Measurements from ENCODE around the gene AUP1. TPM values are rescaled to one million over a fixed set of nuclear protein-coding genes. Genes with fewer than 3 reads are reported as not detected.

The AUP1 gene
- total RNA-seq, 1 donor from 2014 or later, result 117 TPM

DNA sequence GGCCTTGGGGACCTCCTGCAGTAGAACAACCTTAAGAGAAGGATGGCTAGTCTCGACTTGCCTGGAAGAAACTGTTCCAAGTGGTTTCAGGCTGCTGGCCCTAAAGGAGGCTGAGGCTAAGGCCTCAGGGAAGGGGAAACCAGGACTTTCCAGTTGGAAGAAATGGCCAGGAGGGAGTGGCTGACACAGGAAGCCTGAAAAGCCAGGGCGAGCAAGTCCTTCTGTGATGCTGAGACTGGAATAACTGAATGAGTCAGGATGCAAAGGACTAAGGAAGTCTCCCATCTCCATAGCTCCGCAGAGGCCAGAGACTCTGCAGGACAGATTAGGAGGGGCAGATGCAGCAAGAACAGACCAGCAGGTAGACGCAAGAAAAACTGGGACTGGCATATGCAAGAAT, 7.6 kb upstream of the AUP1 start:
- H3K4me3 Mint-ChIP-seq (ENCODE audit: unreplicated experiment), result no peak overlapping the region
- H3K4me1 Mint-ChIP-seq (ENCODE audit: unreplicated experiment), result no peaks in the 10 kb centered on the region
- peaks cover 2% of the 10 kb centered on the region for H3K36me3 Mint-ChIP-seq (ENCODE audit: low read depth, unreplicated experiment)
- no peak for DNase-seq (ENCODE audit: low spot score)
- no peak overlapping the region for H3K27ac Mint-ChIP-seq (ENCODE audit: unreplicated experiment)
- no peaks in the 10 kb centered on the region for H3K9me3 Mint-ChIP-seq (ENCODE audit: unreplicated experiment)
- TF ChIP-seq CTCF (IDR thresholded peaks at IDR 0.05; ENCODE audit: unreplicated experiment), result no peak
- H3K27me3 Mint-ChIP-seq (ENCODE audit: unreplicated experiment), result peaks cover 2% of the 10 kb centered on the region

DNA sequence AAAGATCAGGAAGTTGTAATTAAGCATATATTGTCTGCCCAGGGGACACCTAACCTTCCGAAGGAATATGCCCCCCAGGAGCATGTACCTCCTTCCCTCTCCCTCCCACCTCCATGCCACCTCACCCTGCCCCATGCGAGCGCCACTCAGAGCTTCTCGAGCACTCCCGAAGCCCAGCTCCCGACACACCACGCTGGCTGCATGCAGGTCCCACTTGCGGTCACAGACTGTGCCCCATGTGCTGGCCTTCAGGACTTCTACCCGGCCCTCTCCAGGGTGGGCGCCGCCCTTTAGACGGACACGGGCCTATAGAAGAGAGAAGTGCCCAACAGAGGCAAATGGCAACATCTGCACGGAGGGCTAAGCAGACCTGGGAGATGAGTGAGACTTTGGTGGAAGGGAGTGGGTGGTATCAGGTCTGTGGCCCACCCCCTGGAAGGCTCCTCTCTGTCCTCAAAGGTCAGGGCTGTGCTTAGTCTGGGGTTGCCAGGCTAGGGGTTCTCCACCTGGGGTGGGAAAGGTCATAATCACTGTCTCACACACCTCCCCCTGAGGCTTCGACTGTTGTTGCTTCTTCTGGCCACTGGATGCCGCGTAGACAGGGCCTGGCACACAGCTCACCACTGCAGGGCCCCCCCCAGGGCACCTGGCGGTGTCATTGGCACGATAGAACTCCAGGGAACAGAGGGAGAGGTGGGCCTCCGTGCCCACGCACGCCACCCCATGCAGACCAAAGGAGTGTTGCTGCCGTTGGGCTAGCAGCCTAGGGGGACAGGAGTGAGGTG, 6.9 kb upstream of the AUP1 start:
- Mint-ChIP-seq H3K4me1 (ENCODE audit: unreplicated experiment) (peaks cover 3% of the 10 kb centered on the region), H3K9me3 (ENCODE audit: unreplicated experiment) (no peaks in the 10 kb centered on the region), H3K27ac (ENCODE audit: unreplicated experiment) (no peak overlapping the region), H3K27me3 (ENCODE audit: unreplicated experiment) (peaks cover 2% of the 10 kb centered on the region), H3K36me3 (ENCODE audit: low read depth, unreplicated experiment) (peaks cover 9% of the 10 kb centered on the region), H3K4me3 (ENCODE audit: unreplicated experiment) (no peak overlapping the region)
- TF ChIP-seq CTCF (IDR thresholded peaks at IDR 0.05; ENCODE audit: unreplicated experiment), result no peak
- no peak for DNase-seq (ENCODE audit: low spot score)

- H3K4me1 Mint-ChIP-seq (ENCODE audit: unreplicated experiment), result peaks cover 5% of the 10 kb centered on the region
- peaks cover 2% of the 10 kb centered on the region for H3K27me3 Mint-ChIP-seq (ENCODE audit: unreplicated experiment)
- H3K36me3 Mint-ChIP-seq (ENCODE audit: low read depth, unreplicated experiment), result peaks cover 13% of the 10 kb centered on the region
Observed at GRCh38 chr2:74535440-74535965, 6.0 kb upstream of the AUP1 start.

GRCh38 chr2:74534411-74534810, 4.9 kb upstream of the AUP1 start:
- Mint-ChIP-seq H3K36me3 (ENCODE audit: low read depth, unreplicated experiment) (peaks cover 13% of the 10 kb centered on the region), H3K4me3 (ENCODE audit: unreplicated experiment) (no peak overlapping the region), H3K4me1 (ENCODE audit: unreplicated experiment) (peaks cover 5% of the 10 kb centered on the region), H3K27ac (ENCODE audit: unreplicated experiment) (no peak overlapping the region), H3K9me3 (ENCODE audit: unreplicated experiment) (no peaks in the 10 kb centered on the region), H3K27me3 (ENCODE audit: unreplicated experiment) (peaks cover 2% of the 10 kb centered on the region)
- no peak for TF ChIP-seq CTCF (IDR thresholded peaks at IDR 0.05; ENCODE audit: unreplicated experiment)
- no peak for DNase-seq (ENCODE audit: low spot score)

More at GRCh38 chr2:74535440-74535965, 6.0 kb upstream of the AUP1 start:
- no peak overlapping the region for H3K4me3 Mint-ChIP-seq (ENCODE audit: unreplicated experiment)
- no peak overlapping the region for H3K27ac Mint-ChIP-seq (ENCODE audit: unreplicated experiment)
- TF ChIP-seq CTCF (IDR thresholded peaks at IDR 0.05; ENCODE audit: unreplicated experiment), result no peak
- no peak for DNase-seq (ENCODE audit: low spot score)
- H3K9me3 Mint-ChIP-seq (ENCODE audit: unreplicated experiment), result no peaks in the 10 kb centered on the region

DNA sequence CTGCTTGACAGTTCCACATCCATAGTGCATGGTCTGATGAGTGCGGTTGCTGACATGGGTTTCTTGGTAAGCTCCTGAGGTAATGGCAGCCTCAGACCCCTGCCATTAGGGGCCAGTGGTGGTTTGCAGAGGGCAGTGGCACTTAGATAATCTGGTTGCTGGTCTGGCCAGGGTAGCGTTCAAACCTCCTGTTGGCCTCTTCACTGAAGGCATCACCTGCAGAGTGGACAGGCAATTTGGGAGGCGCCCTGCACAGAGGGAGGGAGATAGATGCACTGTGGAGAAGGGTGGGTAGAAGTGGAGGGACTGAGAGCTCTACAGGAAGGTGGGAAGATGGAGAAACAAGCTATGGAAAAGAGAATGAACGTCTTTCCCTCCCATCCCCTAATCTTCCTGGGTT, 4.0 kb upstream of the AUP1 start:
- no peak for DNase-seq (ENCODE audit: low spot score)
- Mint-ChIP-seq H3K27ac (ENCODE audit: unreplicated experiment) (no peak overlapping the region), H3K9me3 (ENCODE audit: unreplicated experiment) (no peaks in the 10 kb centered on the region), H3K36me3 (ENCODE audit: low read depth, unreplicated experiment) (peaks cover 16% of the 10 kb centered on the region), H3K4me3 (ENCODE audit: unreplicated experiment) (peak overlapping the region; percentile 17), H3K27me3 (ENCODE audit: unreplicated experiment) (peaks cover 7% of the 10 kb centered on the region), H3K4me1 (ENCODE audit: unreplicated experiment) (peaks cover 12% of the 10 kb centered on the region)
- no peak for TF ChIP-seq CTCF (IDR thresholded peaks at IDR 0.05; ENCODE audit: unreplicated experiment)
